Measurements from ENCODE around the gene PROSER3. TPM values are rescaled to one million over a fixed set of nuclear protein-coding genes. Genes with fewer than 3 reads are reported as not detected.
A peak's percentile ranks its signal among the peaks of the same experiment; 100 is the strongest.

The PROSER3 gene
- polyA plus RNA-seq, 6 donors from 2014 or later: 3.2 to 13.9 (median 9.0) TPM; not detected in 1

DNA sequence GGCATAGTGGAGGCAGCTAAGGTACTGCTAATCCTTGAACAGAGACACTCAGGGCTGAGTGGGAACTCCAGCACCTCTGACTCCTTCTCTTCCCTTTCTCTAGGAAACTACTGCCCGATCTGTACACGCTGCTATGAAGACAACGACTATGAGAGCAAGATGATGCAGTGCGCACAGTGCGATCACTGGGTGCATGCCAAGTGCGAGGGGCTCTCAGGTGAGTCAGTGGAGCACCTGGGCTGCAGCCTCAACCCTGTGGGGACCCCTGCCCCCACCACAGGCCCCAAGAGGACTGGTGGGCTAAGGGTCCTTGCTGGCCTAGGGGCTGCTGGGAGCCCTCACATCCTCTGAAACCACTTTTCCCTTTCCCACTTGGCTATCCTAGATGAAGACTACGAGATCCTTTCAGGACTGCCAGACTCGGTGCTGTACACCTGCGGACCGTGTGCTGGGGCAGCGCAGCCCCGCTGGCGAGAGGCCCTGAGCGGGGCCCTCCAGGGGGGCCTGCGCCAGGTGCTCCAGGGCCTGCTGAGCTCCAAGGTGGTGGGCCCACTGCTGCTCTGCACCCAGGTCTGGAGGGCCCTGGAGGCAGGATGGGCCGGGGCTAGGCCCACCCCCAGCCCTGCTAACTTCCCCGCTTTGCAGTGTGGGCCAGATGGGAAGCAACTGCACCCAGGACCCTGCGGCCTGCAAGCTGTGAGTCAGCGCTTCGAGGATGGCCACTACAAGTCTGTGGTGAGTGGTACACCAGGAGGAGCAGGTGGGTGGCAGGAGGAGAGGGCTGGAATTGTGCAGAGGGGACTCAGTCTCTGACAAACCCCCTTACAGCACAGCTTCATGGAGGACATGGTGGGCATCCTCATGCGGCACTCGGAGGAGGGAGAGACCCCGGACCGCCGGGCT, 30.7 kb upstream of the PROSER3 start:
- ATAC-seq (ENCODE audit: low read depth in 2 of 2): no peak
- Mint-ChIP-seq H3K9me3 (no peaks in the 10 kb centered on the region), H3K27ac (peak overlapping the region in 3 of 6 donors; percentile 23 to 68 (median 24)), H3K4me1 (peaks cover 10 to 22% (median 18%) of the 10 kb centered on the region in 3 donors), H3K36me3 (peaks cover 0 to 40% of the 10 kb centered on the region in 2 donors), H3K27me3 (no peaks in the 10 kb centered on the region), H3K4me3 (no peak overlapping the region)
- DNase-seq: no peak

GRCh38 chr19:35727956-35728706, 29.8 kb upstream of the PROSER3 start:
- ATAC-seq (ENCODE audit: low read depth in 2 of 2) (no peak), DNase-seq (no peak)
- H3K36me3 Mint-ChIP-seq: peaks cover 0 to 39% of the 10 kb centered on the region in 2 donors
- no peaks in the 10 kb centered on the region for H3K27me3 Mint-ChIP-seq
- H3K4me1 Mint-ChIP-seq: peaks cover 10 to 19% (median 18%) of the 10 kb centered on the region in 3 donors
- H3K27ac Mint-ChIP-seq: no peak overlapping the region
- no peaks in the 10 kb centered on the region for H3K9me3 Mint-ChIP-seq
- no peak overlapping the region for H3K4me3 Mint-ChIP-seq

- Mint-ChIP-seq H3K27me3 (no peaks in the 10 kb centered on the region), H3K36me3 (peaks cover 0 to 34% of the 10 kb centered on the region in 2 donors), H3K9me3 (no peaks in the 10 kb centered on the region), H3K4me3 (no peak overlapping the region), H3K27ac (no peak overlapping the region), H3K4me1 (peaks cover 15 to 20% (median 19%) of the 10 kb centered on the region in 3 donors)
- DNase-seq (no peak), ATAC-seq (ENCODE audit: low read depth in 2 of 2) (no peak)
These were observed 29.0 kb upstream of the PROSER3 start for GRCh38 chr19:35729021-35729420.

DNA sequence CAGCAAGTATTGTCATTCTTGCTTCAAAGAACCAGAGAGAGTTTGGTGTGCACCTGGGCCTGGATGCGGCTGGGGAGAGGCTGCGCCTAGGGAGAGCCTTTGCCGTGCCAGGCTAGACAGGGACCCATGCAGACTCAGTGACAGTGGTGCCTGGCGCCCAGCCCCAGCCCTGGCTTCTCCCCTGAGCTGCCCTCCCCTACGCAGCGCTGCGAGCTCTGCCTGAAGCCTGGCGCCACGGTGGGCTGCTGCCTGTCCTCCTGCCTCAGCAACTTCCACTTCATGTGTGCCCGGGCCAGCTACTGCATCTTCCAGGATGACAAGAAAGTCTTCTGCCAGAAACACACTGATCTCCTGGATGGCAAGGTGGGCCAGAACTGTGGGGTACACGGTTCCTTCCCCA, 28.2 kb upstream of the PROSER3 start:
- ATAC-seq (ENCODE audit: low read depth in 2 of 2): no peak
- H3K9me3 Mint-ChIP-seq: no peaks in the 10 kb centered on the region
- H3K4me1 Mint-ChIP-seq: peaks cover 18 to 26% (median 24%) of the 10 kb centered on the region in 3 donors
- H3K4me3 Mint-ChIP-seq: no peak overlapping the region
- DNase-seq: no peak
- H3K27me3 Mint-ChIP-seq: no peaks in the 10 kb centered on the region
- peak overlapping the region in 1 of 6 donors; percentile 50 for H3K27ac Mint-ChIP-seq
- peaks cover 0 to 40% of the 10 kb centered on the region in 2 donors for H3K36me3 Mint-ChIP-seq

DNA sequence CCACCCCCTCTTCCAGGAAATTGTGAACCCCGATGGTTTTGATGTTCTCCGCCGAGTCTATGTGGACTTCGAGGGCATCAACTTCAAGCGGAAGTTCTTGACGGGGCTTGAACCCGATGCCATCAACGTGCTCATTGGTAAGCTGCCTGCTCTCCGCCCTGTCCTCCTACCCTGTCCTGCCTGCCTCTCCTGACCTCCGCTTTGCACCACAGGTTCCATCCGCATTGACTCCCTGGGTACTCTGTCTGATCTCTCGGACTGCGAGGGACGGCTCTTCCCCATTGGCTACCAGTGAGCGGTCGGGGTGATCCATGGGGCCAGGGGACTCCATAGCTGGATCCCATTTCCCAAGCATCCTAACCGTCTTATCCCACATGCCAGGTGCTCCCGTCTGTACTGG, 27.6 kb upstream of the PROSER3 start:
- Mint-ChIP-seq H3K27ac (peak overlapping the region in 4 of 6 donors; percentile 50 to 92 (median 70)), H3K27me3 (no peaks in the 10 kb centered on the region), H3K4me3 (peak overlapping the region in 1 of 8 donors; percentile 25), H3K9me3 (no peaks in the 10 kb centered on the region), H3K4me1 (peaks cover 18 to 29% (median 27%) of the 10 kb centered on the region in 3 donors), H3K36me3 (peaks cover 0 to 43% of the 10 kb centered on the region in 2 donors)
- DNase-seq (no peak), ATAC-seq (ENCODE audit: low read depth in 2 of 2) (no peak)

GRCh38 chr19:35731353-35731752, 26.6 kb upstream of the PROSER3 start:
- H3K9me3 Mint-ChIP-seq: no peaks in the 10 kb centered on the region
- DNase-seq: no peak

GRCh38 chr19:35731779-35732405, 26.1 kb upstream of the PROSER3 start:
- Mint-ChIP-seq H3K4me3 (no peak overlapping the region), H3K4me1 (peaks cover 24 to 40% (median 38%) of the 10 kb centered on the region in 3 donors), H3K36me3 (peaks cover 0 to 49% of the 10 kb centered on the region in 2 donors), H3K9me3 (no peaks in the 10 kb centered on the region), H3K27ac (peak overlapping the region in 1 of 6 donors; percentile 7), H3K27me3 (no peaks in the 10 kb centered on the region)
- DNase-seq: no peak
- no peak for ATAC-seq (ENCODE audit: low read depth in 2 of 2)

More at GRCh38 chr19:35731353-35731752, 26.6 kb upstream of the PROSER3 start:
- Mint-ChIP-seq H3K36me3 (peaks cover 0 to 44% of the 10 kb centered on the region in 2 donors), H3K4me1 (peaks cover 20 to 34% (median 34%) of the 10 kb centered on the region in 3 donors), H3K27me3 (no peaks in the 10 kb centered on the region), H3K4me3 (no peak overlapping the region), H3K27ac (no peak overlapping the region)
- ATAC-seq (ENCODE audit: low read depth in 2 of 2): no peak

- peaks cover 0 to 49% of the 10 kb centered on the region in 2 donors for H3K36me3 Mint-ChIP-seq
- H3K9me3 Mint-ChIP-seq: no peaks in the 10 kb centered on the region
- H3K27ac Mint-ChIP-seq: no peak overlapping the region
- DNase-seq (no peak), ATAC-seq (ENCODE audit: low read depth in 2 of 2) (no peak)
- H3K4me1 Mint-ChIP-seq: peaks cover 30 to 45% (median 44%) of the 10 kb centered on the region in 3 donors
- H3K4me3 Mint-ChIP-seq: no peak overlapping the region
- no peaks in the 10 kb centered on the region for H3K27me3 Mint-ChIP-seq
These were observed 25.3 kb upstream of the PROSER3 start for GRCh38 chr19:35732540-35733179.

DNA sequence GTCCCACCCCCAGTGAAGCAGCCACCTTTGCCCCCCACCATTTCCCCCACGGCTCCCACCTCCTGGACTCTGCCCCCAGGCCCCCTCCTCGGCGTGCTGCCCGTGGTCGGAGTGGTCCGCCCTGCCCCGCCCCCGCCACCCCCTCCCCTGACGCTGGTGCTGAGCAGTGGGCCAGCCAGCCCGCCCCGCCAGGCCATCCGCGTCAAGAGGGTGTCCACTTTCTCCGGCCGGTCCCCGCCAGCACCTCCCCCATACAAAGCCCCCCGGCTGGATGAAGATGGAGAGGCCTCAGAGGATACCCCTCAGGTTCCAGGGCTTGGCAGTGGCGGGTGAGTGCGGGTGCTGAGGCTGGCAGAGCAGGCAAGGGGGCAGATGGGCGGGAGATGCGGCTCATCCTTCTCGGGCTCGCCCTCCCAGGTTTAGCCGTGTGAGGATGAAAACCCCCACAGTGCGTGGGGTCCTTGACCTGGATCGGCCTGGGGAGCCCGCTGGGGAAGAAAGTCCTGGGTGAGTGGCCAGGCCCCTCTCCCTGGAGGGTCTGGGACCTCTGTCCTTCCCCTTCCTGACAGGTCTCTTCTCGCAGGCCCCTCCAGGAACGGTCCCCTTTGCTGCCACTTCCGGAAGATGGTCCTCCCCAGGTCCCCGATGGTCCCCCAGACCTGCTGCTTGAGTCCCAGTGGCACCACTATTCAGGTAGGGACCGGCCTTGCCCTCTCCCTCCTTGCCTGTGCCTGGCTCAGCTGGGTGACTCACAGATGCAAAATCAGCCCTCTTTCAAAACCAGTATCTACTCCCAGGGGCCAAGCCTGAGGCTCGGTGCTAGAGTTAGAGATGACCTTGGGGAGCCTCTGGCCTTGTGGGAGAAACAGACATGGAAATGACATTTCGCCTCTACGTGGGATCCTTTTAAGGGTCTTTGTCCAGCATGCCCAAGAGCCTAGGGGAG, 24.5 kb upstream of the PROSER3 start:
- peaks cover 0 to 49% of the 10 kb centered on the region in 2 donors for H3K36me3 Mint-ChIP-seq
- H3K27ac Mint-ChIP-seq: peak overlapping the region in 1 of 6 donors; percentile 88
- peak overlapping the region in 1 of 8 donors; percentile 18 for H3K4me3 Mint-ChIP-seq
- peaks cover 34 to 42% (median 41%) of the 10 kb centered on the region in 3 donors for H3K4me1 Mint-ChIP-seq
- H3K9me3 Mint-ChIP-seq: no peaks in the 10 kb centered on the region
- DNase-seq: no peak
- no peak for ATAC-seq (ENCODE audit: low read depth in 2 of 2)
- H3K27me3 Mint-ChIP-seq: no peaks in the 10 kb centered on the region

DNA sequence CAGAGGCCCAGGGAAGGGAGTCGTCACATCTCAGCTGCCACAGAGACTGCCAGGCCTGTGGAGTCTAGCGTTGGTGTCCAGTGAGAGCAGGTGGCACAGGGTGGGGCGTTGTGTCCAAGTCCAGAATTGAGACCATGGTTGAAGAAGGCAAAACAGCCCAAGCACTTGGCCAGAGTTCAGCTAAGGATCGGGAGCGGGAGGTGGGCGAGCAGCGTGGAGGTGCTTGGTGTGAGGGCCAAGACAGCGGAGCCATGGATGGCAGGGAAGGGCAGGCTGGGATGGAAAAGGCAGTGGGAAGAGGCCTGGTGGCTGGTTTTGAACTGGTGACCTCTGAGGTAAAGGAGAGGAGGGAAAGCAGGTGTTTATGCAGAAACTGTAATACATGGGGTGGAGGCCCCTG, 23.7 kb upstream of the PROSER3 start:
- H3K4me3 Mint-ChIP-seq: peak overlapping the region in 1 of 8 donors; percentile 29
- H3K27me3 Mint-ChIP-seq: no peaks in the 10 kb centered on the region
- H3K27ac Mint-ChIP-seq: peak overlapping the region in 3 of 6 donors; percentile 52 to 88 (median 88)
- DNase-seq (no peak), ATAC-seq (ENCODE audit: low read depth in 2 of 2) (no peak)
- H3K4me1 Mint-ChIP-seq: peaks cover 39 to 50% (median 46%) of the 10 kb centered on the region in 3 donors
- peaks cover 0 to 49% of the 10 kb centered on the region in 2 donors for H3K36me3 Mint-ChIP-seq
- no peaks in the 10 kb centered on the region for H3K9me3 Mint-ChIP-seq

- peaks cover 0 to 45% of the 10 kb centered on the region in 2 donors for H3K36me3 Mint-ChIP-seq
- H3K9me3 Mint-ChIP-seq: no peaks in the 10 kb centered on the region
- DNase-seq (no peak), ATAC-seq (ENCODE audit: low read depth in 2 of 2) (no peak)
- peak overlapping the region in 2 of 8 donors; percentile 29 to 70 for H3K4me3 Mint-ChIP-seq
- peak overlapping the region in 3 of 6 donors; percentile 32 to 88 (median 56) for H3K27ac Mint-ChIP-seq
- H3K4me1 Mint-ChIP-seq: peaks cover 44 to 56% (median 46%) of the 10 kb centered on the region in 3 donors
- no peaks in the 10 kb centered on the region for H3K27me3 Mint-ChIP-seq
These were observed 23.1 kb upstream of the PROSER3 start for GRCh38 chr19:35734889-35735288.
